ENCODE measurements around the gene BEND5.

Gene BEND5

DNA sequence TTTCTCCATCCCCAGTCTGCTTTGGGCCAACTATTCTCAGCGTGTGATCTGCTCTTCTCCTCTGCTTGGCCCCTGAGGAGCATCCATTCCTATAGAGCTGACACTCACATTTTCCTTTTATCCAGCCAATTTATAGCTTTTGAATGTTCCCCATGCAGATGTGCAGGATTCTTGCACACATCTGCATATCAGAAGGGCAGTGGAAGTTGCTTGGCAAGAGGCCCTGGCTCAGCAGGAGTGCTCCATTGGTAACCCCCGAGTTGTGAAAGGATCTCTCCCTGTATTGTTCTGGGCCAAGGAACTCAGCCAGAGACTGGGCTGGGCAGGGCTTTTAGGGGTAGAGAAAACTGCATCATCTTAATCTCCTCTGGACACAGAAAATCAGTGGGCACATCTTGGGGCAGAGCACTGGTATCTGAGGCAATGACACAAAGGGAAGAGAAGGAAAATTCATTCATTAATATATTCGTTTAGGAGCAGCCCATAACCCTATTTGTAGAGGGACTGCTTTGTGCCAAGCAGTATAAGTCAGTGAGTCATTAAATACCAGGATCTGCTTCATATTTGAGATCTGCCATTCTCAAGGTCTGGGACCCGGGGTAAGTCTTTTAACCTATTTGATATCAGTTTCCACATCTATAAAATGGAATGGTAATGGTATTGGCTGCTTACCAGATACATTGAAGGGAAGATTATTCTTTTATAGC, 31.0 kb upstream of the BEND5 start:
- TF ChIP-seq, protein P1, sequence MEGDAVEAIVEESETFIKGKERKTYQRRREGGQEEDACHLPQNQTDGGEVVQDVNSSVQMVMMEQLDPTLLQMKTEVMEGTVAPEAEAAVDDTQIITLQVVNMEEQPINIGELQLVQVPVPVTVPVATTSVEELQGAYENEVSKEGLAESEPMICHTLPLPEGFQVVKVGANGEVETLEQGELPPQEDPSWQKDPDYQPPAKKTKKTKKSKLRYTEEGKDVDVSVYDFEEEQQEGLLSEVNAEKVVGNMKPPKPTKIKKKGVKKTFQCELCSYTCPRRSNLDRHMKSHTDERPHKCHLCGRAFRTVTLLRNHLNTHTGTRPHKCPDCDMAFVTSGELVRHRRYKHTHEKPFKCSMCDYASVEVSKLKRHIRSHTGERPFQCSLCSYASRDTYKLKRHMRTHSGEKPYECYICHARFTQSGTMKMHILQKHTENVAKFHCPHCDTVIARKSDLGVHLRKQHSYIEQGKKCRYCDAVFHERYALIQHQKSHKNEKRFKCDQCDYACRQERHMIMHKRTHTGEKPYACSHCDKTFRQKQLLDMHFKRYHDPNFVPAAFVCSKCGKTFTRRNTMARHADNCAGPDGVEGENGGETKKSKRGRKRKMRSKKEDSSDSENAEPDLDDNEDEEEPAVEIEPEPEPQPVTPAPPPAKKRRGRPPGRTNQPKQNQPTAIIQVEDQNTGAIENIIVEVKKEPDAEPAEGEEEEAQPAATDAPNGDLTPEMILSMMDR (IDR thresholded peaks at IDR 0.05; ENCODE audit: borderline replicate concordance, insufficient read depth, low read depth, low read length): no peak
- H3K4me3 ChIP-seq (ENCODE audit: low read depth, low read length): no peak overlapping the region

DNA sequence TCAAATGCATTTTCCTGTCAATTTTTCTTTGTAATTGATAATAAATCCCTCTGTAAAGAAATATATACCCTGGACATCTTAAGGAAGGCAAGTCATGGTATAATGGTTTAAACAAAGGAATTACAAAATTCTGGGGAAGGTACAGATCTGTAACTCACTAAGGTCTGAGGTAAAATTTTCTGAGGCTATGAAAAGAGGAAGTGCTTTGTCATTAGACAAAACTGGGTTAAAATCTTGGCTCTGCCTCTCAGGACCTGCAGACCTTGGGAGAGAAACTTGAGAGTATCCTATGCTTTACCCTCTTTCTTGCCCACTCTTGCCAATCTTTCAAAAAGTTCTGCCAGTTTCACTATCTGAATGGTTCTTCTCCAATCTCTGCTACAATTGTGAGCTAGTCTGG, 26.8 kb upstream of the BEND5 start:
- TF ChIP-seq, protein P1 (IDR thresholded peaks at IDR 0.05; ENCODE audit: borderline replicate concordance, insufficient read depth, low read depth, low read length): no peak

DNA sequence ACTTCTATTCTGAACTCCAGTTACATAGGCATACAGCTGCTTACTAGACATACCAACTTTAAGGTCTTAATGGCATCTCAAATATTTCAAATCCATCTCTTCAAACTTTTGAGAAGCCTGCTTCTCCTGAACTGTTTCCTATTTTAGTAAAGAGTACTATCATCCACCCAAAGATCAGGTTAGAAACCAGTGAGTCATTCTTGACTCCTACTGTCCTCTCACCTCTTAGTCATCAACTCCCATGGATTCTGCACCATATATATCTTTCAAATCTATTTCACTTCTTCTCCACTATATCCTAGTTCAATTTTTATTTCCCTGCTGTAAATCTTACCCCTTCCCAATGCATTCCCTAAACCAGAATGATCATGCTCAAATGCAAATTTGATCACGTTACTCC, 18.1 kb upstream of the BEND5 start:
- TF ChIP-seq, protein P1 (IDR thresholded peaks at IDR 0.05; ENCODE audit: borderline replicate concordance, insufficient read depth, low read depth, low read length): no peak

More for the DNA sequence above, 26.8 kb upstream of the BEND5 start:
- H3K4me3 ChIP-seq (ENCODE audit: low read depth, low read length): no peak overlapping the region

DNA sequence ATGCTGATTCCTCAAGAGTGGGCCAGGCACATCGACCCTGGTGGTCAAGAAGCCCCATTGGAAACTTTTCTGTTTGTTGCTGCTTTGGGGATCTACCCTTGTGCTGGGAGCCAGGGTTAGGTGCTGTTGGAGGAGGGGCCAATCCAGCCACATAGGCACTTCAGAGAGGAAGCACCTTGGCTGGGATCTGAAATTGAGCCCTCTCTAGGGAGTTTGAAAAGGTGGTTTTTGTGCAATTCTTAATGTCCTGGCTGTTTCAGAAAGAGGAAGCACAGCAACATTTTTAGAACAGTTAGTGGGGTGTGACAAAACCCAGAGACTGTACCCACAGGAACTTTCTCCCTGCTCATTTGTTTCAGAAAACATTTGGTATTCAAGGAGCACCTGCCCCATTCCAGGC, 17.2 kb upstream of the BEND5 start:
- TF ChIP-seq, protein P1 (IDR thresholded peaks at IDR 0.05; ENCODE audit: borderline replicate concordance, insufficient read depth, low read depth, low read length): no peak
- H3K4me3 ChIP-seq (ENCODE audit: low read depth, low read length): no peak overlapping the region

More for the DNA sequence above, 18.1 kb upstream of the BEND5 start:
- H3K4me3 ChIP-seq (ENCODE audit: low read depth, low read length): no peak overlapping the region

DNA sequence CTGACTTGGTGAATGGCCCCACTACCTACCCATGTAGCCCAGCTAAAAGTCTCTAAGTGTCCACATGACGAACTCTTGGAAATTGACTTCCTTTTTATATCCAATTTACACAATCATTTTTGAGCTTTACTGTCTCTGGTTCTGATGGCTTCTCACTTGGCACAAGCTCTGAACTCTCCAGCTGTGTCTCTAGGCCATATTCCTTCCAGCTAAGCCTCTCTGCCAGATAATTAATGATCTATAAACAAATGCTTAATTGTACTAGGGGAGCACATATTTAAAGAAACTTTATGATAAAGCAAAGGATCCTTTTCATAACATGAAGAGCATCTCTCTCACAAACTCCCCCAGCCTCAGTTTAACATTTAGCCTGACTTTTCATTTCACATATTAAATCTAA, 16.3 kb upstream of the BEND5 start:
- TF ChIP-seq, protein P1 (IDR thresholded peaks at IDR 0.05; ENCODE audit: borderline replicate concordance, insufficient read depth, low read depth, low read length): no peak
- H3K4me3 ChIP-seq (ENCODE audit: low read depth, low read length): no peak overlapping the region

DNA sequence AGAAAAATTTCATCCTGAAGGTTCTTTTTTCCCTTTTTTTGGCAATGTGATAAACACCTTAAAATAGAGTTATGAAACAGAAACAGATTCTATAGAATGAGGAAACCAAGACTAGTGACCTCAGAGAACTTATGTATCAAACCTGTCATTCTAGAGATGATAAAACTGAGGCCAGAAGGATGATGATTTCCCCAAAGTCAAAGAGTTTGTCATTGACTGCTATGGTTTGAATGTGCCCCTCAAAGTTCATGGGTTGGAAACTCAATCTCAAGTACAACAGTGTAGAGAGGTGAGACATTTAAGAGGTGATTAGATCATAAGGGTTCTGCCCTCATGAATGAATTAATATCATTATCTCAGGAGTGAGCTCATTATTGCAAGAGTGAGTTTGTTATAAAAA, 13.7 kb upstream of the BEND5 start:
- TF ChIP-seq, protein P1 (IDR thresholded peaks at IDR 0.05; ENCODE audit: borderline replicate concordance, insufficient read depth, low read depth, low read length): no peak
- no peak overlapping the region for H3K4me3 ChIP-seq (ENCODE audit: low read depth, low read length)

DNA sequence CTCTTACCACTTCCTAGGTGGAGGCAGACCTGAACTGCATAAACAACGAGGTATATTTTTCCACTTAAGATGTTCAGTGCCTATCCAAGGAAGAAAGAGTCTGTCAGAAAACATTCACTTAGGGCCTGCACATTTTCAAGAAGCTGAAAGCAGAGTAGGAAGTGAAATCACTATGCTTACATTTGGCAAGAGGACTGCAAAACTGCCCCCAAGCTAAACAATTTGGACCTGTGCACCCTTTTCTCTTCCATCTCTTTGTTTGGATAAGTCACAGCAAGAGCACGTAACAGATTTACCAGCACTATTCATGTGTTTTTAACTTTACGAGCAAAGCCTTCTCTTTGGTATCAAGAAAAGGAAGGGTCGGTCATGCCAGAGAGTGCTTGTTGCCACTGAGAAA, 13.2 kb upstream of the BEND5 start:
- H3K4me3 ChIP-seq (ENCODE audit: low read depth, low read length): no peak overlapping the region
- TF ChIP-seq, protein P1 (IDR thresholded peaks at IDR 0.05; ENCODE audit: borderline replicate concordance, insufficient read depth, low read depth, low read length): no peak

All from GM12875 (cell line).